Sigmoid colon (tissue), 7 donors: ENCODE measurements around the gene KRT12. TPM values are rescaled to one million over a fixed set of nuclear protein-coding genes. Genes with fewer than 3 reads are reported as not detected.

Source experiments
- DNase-seq: peaks from one replicate; pipeline ENCODE4 v3.0.0-alpha.2; 2019
- H3K27ac ChIP-seq, 4 donors: fragments of 200-600 bp; sonication (generic); one replicate each; pipeline ENCODE4 v1.5.1; 2016 to 2019; ENCODE audit warnings: mild to moderate bottlenecking in 1 of 4
- H3K27me3 ChIP-seq, 3 donors: fragments of 200-600 bp; sonication (generic); one replicate each; pipeline ENCODE4 v1.5.1; 2019; ENCODE audit warnings: mild to moderate bottlenecking in 1 of 3
- H3K36me3 ChIP-seq, 4 donors: fragments of 200-600 bp; sonication (generic); one replicate each; pipeline ENCODE4 v1.5.1; 2016 to 2019
- H3K4me1 ChIP-seq, 4 donors: fragments of 200-600 bp; sonication (generic); one replicate each; pipeline ENCODE4 v1.5.1; 2017 to 2019
- H3K4me3 ChIP-seq, 4 donors: fragments of 200-600 bp; sonication (generic); one replicate each; pipeline ENCODE4 v1.5.1; 2017 to 2019; ENCODE audit warnings: mild to moderate bottlenecking in 2 of 4, moderate library complexity in 1 of 4
- H3K9me3 ChIP-seq, 4 donors: fragments of 200-600 bp in 3 of 4; sonication (generic) in 3 of 4; one replicate each; pipeline versions ENCODE4 v1.5.1 to v1.6.1; 2013 to 2019
- EP300 ChIP-seq, 4 donors: sonication (generic); formaldehyde crosslinking; IDR thresholded peaks; one replicate each; pipeline ENCODE4 v1.6.1; 2017; ENCODE audit warnings: antibody characterized with exemption in 4 of 4
- POLR2A ChIP-seq, 2 donors: fragments of 450-650 bp; IDR thresholded peaks; one replicate each; pipeline ENCODE4 v1.6.1; 2016; ENCODE audit warnings: antibody characterized with exemption in 2 of 2, mild to moderate bottlenecking in 2 of 2, moderate library complexity in 2 of 2
- POLR2AphosphoS5 ChIP-seq, 4 donors: sonication (generic); formaldehyde crosslinking; IDR thresholded peaks; one replicate each; pipeline ENCODE4 v1.6.1; 2017; ENCODE audit warnings: antibody characterized with exemption in 4 of 4
- WGBS, 2 donors: extraction: QIAGEN DNeasy Blood & Tissue Kit; methylation state at CpG; one replicate each; pipeline ENCODE4 v1.1.7; 2013; 5-methylcytosine and 5-hydroxymethylcytosine counted together
- intact Hi-C: fragments of 100-400 bp; cut with DNase I; formaldehyde crosslinking; loops from one replicate; pipeline ENCODE4 v1.15.1; 2023
- polyA plus RNA-seq, 3 donors: library from polyadenylated mRNA; stranded (reverse); fragments of 200-250 nt; gene quantifications; one replicate each; pipeline ENCODE4 v1.2.3, GENCODE V29; 2013
- total RNA-seq, 4 donors: library from RNA; depleted of rRNA; stranded (reverse); fragments of >200 nt; gene quantifications; one replicate each; pipeline ENCODE4 v1.1.0, GENCODE V29; 2016
- TF ChIP-seq, protein P1 (sequence below), 4 experiments: fragments of 450-650 bp in 3 of 4; fragments of 200-600 bp in 1 of 4; IDR thresholded peaks; one replicate each; pipeline ENCODE4 v1.5.1; 2016 to 2019; ENCODE audit warnings: antibody characterized with exemption in 4 of 4, mild to moderate bottlenecking in 3 of 4, moderate library complexity in 2 of 4
- donor health status: healthy with polysubstance abuse.
- donor health status: Bipolar disorder and iron deficiency.
- donor health status: healthy.

KRT12 gene
- total and polyA plus RNA-seq, 7 donors, result 1.2 to 1.8 (median 1.3) TPM; not detected in 4

GRCh38 chr17:40914075-40914855, 47.2 kb upstream of the KRT12 start:
- no peaks in the 10 kb centered on the region for H3K9me3 ChIP-seq
- intact Hi-C loops, result no loop called here
- WGBS, 2 donors, result 76 to 79% methylated on average over 3 of the region's 3 CpGs
- H3K4me1 ChIP-seq, result peaks cover 0 to 16% (median 15%) of the 10 kb centered on the region in 4 donors
- H3K36me3 ChIP-seq, result no peaks in the 10 kb centered on the region
- no peak for DNase-seq
- TF ChIP-seq, protein P1, sequence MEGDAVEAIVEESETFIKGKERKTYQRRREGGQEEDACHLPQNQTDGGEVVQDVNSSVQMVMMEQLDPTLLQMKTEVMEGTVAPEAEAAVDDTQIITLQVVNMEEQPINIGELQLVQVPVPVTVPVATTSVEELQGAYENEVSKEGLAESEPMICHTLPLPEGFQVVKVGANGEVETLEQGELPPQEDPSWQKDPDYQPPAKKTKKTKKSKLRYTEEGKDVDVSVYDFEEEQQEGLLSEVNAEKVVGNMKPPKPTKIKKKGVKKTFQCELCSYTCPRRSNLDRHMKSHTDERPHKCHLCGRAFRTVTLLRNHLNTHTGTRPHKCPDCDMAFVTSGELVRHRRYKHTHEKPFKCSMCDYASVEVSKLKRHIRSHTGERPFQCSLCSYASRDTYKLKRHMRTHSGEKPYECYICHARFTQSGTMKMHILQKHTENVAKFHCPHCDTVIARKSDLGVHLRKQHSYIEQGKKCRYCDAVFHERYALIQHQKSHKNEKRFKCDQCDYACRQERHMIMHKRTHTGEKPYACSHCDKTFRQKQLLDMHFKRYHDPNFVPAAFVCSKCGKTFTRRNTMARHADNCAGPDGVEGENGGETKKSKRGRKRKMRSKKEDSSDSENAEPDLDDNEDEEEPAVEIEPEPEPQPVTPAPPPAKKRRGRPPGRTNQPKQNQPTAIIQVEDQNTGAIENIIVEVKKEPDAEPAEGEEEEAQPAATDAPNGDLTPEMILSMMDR (IDR thresholded peaks at IDR 0.05), result no peak
- TF ChIP-seq EP300 (IDR thresholded peaks at IDR 0.05) (no peak), POLR2A (IDR thresholded peaks at IDR 0.05) (no peak), POLR2AphosphoS5 (IDR thresholded peaks at IDR 0.05) (no peak)
- no peak overlapping the region for H3K27ac ChIP-seq
- no peaks in the 10 kb centered on the region for H3K27me3 ChIP-seq
- H3K4me3 ChIP-seq, result no peak overlapping the region

DNA sequence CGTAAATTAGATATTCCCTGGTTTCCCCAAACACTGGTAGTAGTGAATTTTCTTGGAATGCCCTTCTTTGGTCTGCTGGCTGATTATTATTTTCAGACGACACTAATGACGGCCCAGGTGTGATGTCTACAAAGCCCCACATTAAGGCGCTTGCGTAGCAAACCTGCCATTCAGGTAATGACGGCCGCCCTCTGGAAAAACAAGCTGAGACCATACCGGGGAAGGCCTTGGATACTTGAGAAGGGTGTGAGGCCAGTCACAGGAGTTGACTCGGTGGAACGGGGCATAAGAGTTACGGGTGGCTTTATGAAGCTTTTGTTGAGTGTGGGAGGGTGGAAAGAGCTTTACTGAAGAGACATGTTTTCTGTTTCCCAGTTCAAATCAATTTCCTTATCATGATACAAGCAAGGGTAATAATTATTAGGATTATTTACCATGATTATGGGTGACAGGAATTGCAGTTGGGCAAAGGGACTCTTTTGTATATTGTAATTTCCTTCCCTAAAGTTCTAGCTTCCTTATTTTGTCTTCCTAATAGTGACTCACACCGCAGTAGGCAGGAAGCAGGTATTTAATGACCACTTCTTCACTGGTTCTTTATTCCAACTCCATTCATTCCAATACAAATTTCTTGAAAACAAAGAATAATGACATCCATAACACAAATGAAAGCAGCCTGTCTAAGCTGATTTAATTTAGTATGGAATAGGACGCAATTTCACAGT, 45.6 kb upstream of the KRT12 start:
- H3K4me1 ChIP-seq, result peaks cover 0 to 17% (median 15%) of the 10 kb centered on the region in 4 donors
- TF ChIP-seq POLR2AphosphoS5 (IDR thresholded peaks at IDR 0.05) (no peak), EP300 (IDR thresholded peaks at IDR 0.05) (no peak), POLR2A (IDR thresholded peaks at IDR 0.05) (no peak)
- TF ChIP-seq, protein P1 (IDR thresholded peaks at IDR 0.05), result no peak
- H3K4me3 ChIP-seq, result no peak overlapping the region
- no peak for DNase-seq
- intact Hi-C loops, result no loop called here
- H3K36me3 ChIP-seq, result no peaks in the 10 kb centered on the region
- H3K9me3 ChIP-seq, result no peaks in the 10 kb centered on the region
- no peak overlapping the region for H3K27ac ChIP-seq
- 89 to 94% methylated on average over 13 of the region's 13 CpGs for WGBS, 2 donors
- no peaks in the 10 kb centered on the region for H3K27me3 ChIP-seq

DNA sequence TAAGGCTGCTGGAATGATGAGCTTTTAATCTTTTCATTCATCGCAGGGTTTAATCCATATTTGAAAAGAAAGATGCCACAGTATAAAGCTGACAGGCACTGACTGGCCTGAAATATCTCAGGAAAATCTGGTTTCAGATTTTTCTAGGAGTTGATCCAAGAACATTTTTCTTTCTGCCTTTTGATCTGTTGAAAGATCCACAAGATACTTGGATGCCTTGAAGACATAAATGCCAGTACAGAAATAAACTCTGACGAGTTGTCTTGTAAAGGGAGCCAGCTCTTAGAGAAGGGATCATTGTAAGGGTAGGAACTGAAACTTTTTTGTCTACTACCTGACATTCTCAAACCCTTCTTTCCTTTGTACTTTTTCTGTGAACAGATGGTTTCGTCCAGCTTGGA, 43.4 kb upstream of the KRT12 start:
- Histone ChIP-seq H3K36me3 (no peaks in the 10 kb centered on the region), H3K9me3 (no peaks in the 10 kb centered on the region), H3K27me3 (peaks cover 0 to 4% (median 0%) of the 10 kb centered on the region in 3 donors), H3K4me3 (no peak overlapping the region), H3K4me1 (peaks cover 0 to 17% (median 15%) of the 10 kb centered on the region in 4 donors), H3K27ac (peak overlapping the region in 3 of 4 donors; percentile 25 to 72 (median 47))
- DNase-seq, result no peak
- intact Hi-C loops, result no loop called here
- 70 to 74% methylated on average over 3 of the region's 3 CpGs for WGBS, 2 donors
- no peak for TF ChIP-seq EP300 (IDR thresholded peaks at IDR 0.05)
- no peak for TF ChIP-seq POLR2A (IDR thresholded peaks at IDR 0.05)
- TF ChIP-seq POLR2AphosphoS5 (IDR thresholded peaks at IDR 0.05), result no peak
- TF ChIP-seq, protein P1 (IDR thresholded peaks at IDR 0.05), result no peak

GRCh38 chr17:40909755-40910154, 42.7 kb upstream of the KRT12 start:
- intact Hi-C loops, result loop anchor here (1.0 to 5.0 kb wide), 4 partner anchors 418 to 757 kb away; no protein-coding TSS in a partner anchor
- H3K9me3 ChIP-seq, result no peaks in the 10 kb centered on the region
- 18 to 46% methylated on average over 4 of the region's 4 CpGs for WGBS, 2 donors
- peak in 1 of 4 donors; percentile 0 for TF ChIP-seq POLR2AphosphoS5 (IDR thresholded peaks at IDR 0.05)
- TF ChIP-seq, protein P1 (IDR thresholded peaks at IDR 0.05), result no peak
- no peak for TF ChIP-seq POLR2A (IDR thresholded peaks at IDR 0.05)
- peaks cover 0 to 9% (median 0%) of the 10 kb centered on the region in 3 donors for H3K27me3 ChIP-seq
- no peak for DNase-seq
- H3K4me3 ChIP-seq, result no peak overlapping the region
- H3K4me1 ChIP-seq, result peaks cover 0 to 17% (median 15%) of the 10 kb centered on the region in 4 donors
- H3K36me3 ChIP-seq, result no peaks in the 10 kb centered on the region
- peak overlapping the region in 3 of 4 donors; percentile 25 to 72 (median 47) for H3K27ac ChIP-seq
